Middle frontal gyrus (tissue), 1 donor: Measurements from ENCODE around the gene SHISA6.

ENCODE experiments used
- DNase-seq: peaks from one replicate; pipeline ENCODE4 v3.0.0-alpha.2; 2015; ENCODE audit warnings: low spot score; ENCODE audit errors: extremely low spot score

SHISA6 gene

GRCh38 chr17:11514981-11515680, 274.1 kb downstream of the SHISA6 start:
- no peak for DNase-seq

GRCh38 chr17:11515901-11516300, 274.9 kb downstream of the SHISA6 start:
- DNase-seq, result no peak

- DNase-seq, result no peak
Observed at GRCh38 chr17:11535231-11535630, 294.2 kb downstream of the SHISA6 start.

GRCh38 chr17:11538366-11538765, 297.4 kb downstream of the SHISA6 start:
- DNase-seq, result no peak

- DNase-seq, result no peak
Observed at GRCh38 chr17:11539637-11540036, 298.6 kb downstream of the SHISA6 start.

GRCh38 chr17:11545002-11545401, 304.0 kb downstream of the SHISA6 start:
- DNase-seq, result no peak

GRCh38 chr17:11545696-11546095, 304.7 kb downstream of the SHISA6 start:
- no peak for DNase-seq

GRCh38 chr17:11547853-11548252, 306.8 kb downstream of the SHISA6 start:
- DNase-seq, result no peak

GRCh38 chr17:11548398-11548797, 307.4 kb downstream of the SHISA6 start:
- no peak for DNase-seq

- no peak for DNase-seq
Observed at GRCh38 chr17:11550431-11550830, 309.4 kb downstream of the SHISA6 start.

GRCh38 chr17:11551442-11551841, 310.4 kb downstream of the SHISA6 start:
- peak; percentile 13 for DNase-seq

- no peak for DNase-seq
Observed at GRCh38 chr17:11553135-11553534, 312.1 kb downstream of the SHISA6 start.

GRCh38 chr17:11554042-11554441, 313.0 kb downstream of the SHISA6 start:
- DNase-seq, result peak; percentile 9

GRCh38 chr17:11554542-11554941, 313.5 kb downstream of the SHISA6 start:
- no peak for DNase-seq

GRCh38 chr17:11555530-11555929, 314.5 kb downstream of the SHISA6 start:
- no peak for DNase-seq

- no peak for DNase-seq
Observed at GRCh38 chr17:11557727-11558452, 316.9 kb downstream of the SHISA6 start.

GRCh38 chr17:11558681-11559234, 317.7 kb downstream of the SHISA6 start:
- DNase-seq, result no peak

- DNase-seq, result no peak
Observed at GRCh38 chr17:11559601-11560000, 318.6 kb downstream of the SHISA6 start.

GRCh38 chr17:11561281-11561680, 320.3 kb downstream of the SHISA6 start:
- no peak for DNase-seq

GRCh38 chr17:11561702-11562101, 320.7 kb downstream of the SHISA6 start:
- DNase-seq, result no peak

- DNase-seq, result no peak
Observed at GRCh38 chr17:11564589-11565380, 323.8 kb downstream of the SHISA6 start.

GRCh38 chr17:11565591-11565990, 324.6 kb downstream of the SHISA6 start:
- no peak for DNase-seq
